Activated T-helper 2 cell treated with anti-CD3 and anti-CD28 coated beads, Interferon-gamma antibody, Interleukin-2, Interleukin-4, amounts not matched to agents 10 μg/mL and 5 μg/mL and 100 μg/mL, durations not matched to agents 14 hours and 24 hours and 36 hours (primary cell): ENCODE results near the gene ZDHHC7. TPM values are rescaled to one million over a fixed set of nuclear protein-coding genes. Genes with fewer than 3 reads are reported as not detected.

Experiments used
- DNase-seq: peaks from one replicate; pipeline ENCODE4 v3.0.0; 2021; ENCODE audit warnings: low spot score
- H3K27ac Mint-ChIP-seq: one replicate; pipeline ENCODE4 v1.8.0; 2021; ENCODE audit warnings: mixed read lengths
- H3K27me3 Mint-ChIP-seq: one replicate; pipeline ENCODE4 v1.8.0; 2021; ENCODE audit warnings: low read depth, mixed read lengths
- H3K36me3 Mint-ChIP-seq: one replicate; pipeline ENCODE4 v1.8.0; 2021; ENCODE audit warnings: low read depth, mixed read lengths
- H3K4me1 Mint-ChIP-seq: one replicate; pipeline ENCODE4 v1.8.0; 2021; ENCODE audit warnings: low read depth, mixed read lengths
- H3K4me3 Mint-ChIP-seq: one replicate; pipeline ENCODE4 v1.8.0; 2021; ENCODE audit warnings: low read depth, mild to moderate bottlenecking, moderate library complexity, mixed read lengths
- H3K9me3 Mint-ChIP-seq: one replicate; pipeline ENCODE4 v1.8.0; 2021; ENCODE audit warnings: mixed read lengths
- intact Hi-C: fragments of 100-400 bp; cut with micrococcal nuclease; formaldehyde crosslinking; loops from one replicate; pipeline ENCODE4 v1.15.1; 2023
- total RNA-seq: library from RNA; stranded (reverse); gene quantifications from 2 replicates; pipeline ENCODE4 v1.2.3, GENCODE V29; 2022

Gene ZDHHC7
- total RNA-seq, 1 donor from 2014 or later: 30.0 TPM

GRCh38 chr16:84975522-84975921 is 35.8 kb downstream of the ZDHHC7 start:
- Mint-ChIP-seq H3K4me1 (peaks cover 1% of the 10 kb centered on the region), H3K27me3 (no peaks in the 10 kb centered on the region), H3K27ac (no peak overlapping the region), H3K36me3 (peaks cover 45% of the 10 kb centered on the region), H3K9me3 (no peaks in the 10 kb centered on the region), H3K4me3 (no peak overlapping the region)
- no peak for DNase-seq
- intact Hi-C loops: no loop called here

GRCh38 chr16:84975066-84975465 is 36.3 kb downstream of the ZDHHC7 start:
- H3K4me1 Mint-ChIP-seq: peaks cover 1% of the 10 kb centered on the region
- no peak overlapping the region for H3K4me3 Mint-ChIP-seq
- no peak for DNase-seq
- no peak overlapping the region for H3K27ac Mint-ChIP-seq
- intact Hi-C loops: no loop called here
- no peaks in the 10 kb centered on the region for H3K9me3 Mint-ChIP-seq
- peaks cover 41% of the 10 kb centered on the region for H3K36me3 Mint-ChIP-seq
- no peaks in the 10 kb centered on the region for H3K27me3 Mint-ChIP-seq

- Mint-ChIP-seq H3K4me1 (peaks cover 1% of the 10 kb centered on the region), H3K27me3 (no peaks in the 10 kb centered on the region), H3K36me3 (peaks cover 32% of the 10 kb centered on the region), H3K4me3 (no peak overlapping the region), H3K9me3 (no peaks in the 10 kb centered on the region), H3K27ac (no peak overlapping the region)
- intact Hi-C loops: no loop called here
- DNase-seq: no peak
Measured at GRCh38 chr16:84973776-84974523, 37.4 kb downstream of the ZDHHC7 start.

- peaks cover 1% of the 10 kb centered on the region for H3K4me1 Mint-ChIP-seq
- H3K4me3 Mint-ChIP-seq: no peak overlapping the region
- intact Hi-C loops: no loop called here
- no peaks in the 10 kb centered on the region for H3K9me3 Mint-ChIP-seq
- H3K27ac Mint-ChIP-seq: no peak overlapping the region
- no peak for DNase-seq
- H3K27me3 Mint-ChIP-seq: no peaks in the 10 kb centered on the region
- peaks cover 30% of the 10 kb centered on the region for H3K36me3 Mint-ChIP-seq
Measured at GRCh38 chr16:84973236-84973635, 38.1 kb downstream of the ZDHHC7 start.

GRCh38 chr16:84970447-84971127 is 40.7 kb downstream of the ZDHHC7 start:
- Mint-ChIP-seq H3K4me1 (peaks cover 1% of the 10 kb centered on the region), H3K27ac (no peak overlapping the region), H3K4me3 (no peak overlapping the region), H3K27me3 (no peaks in the 10 kb centered on the region), H3K9me3 (peaks cover 6% of the 10 kb centered on the region), H3K36me3 (peaks cover 7% of the 10 kb centered on the region)
- intact Hi-C loops: loop anchor here (1.0 kb wide), 2 partner anchors 45 to 216 kb away; no protein-coding TSS in a partner anchor
- peak; percentile 68 for DNase-seq

GRCh38 chr16:84967828-84968227 is 43.5 kb downstream of the ZDHHC7 start:
- peaks cover 9% of the 10 kb centered on the region for H3K9me3 Mint-ChIP-seq
- no peak for DNase-seq
- H3K27me3 Mint-ChIP-seq: no peaks in the 10 kb centered on the region
- intact Hi-C loops: no loop called here
- H3K4me1 Mint-ChIP-seq: peaks cover 1% of the 10 kb centered on the region
- H3K36me3 Mint-ChIP-seq: no peaks in the 10 kb centered on the region
- H3K27ac Mint-ChIP-seq: no peak overlapping the region
- H3K4me3 Mint-ChIP-seq: no peak overlapping the region

GRCh38 chr16:84965428-84966415 is 45.6 kb downstream of the ZDHHC7 start:
- intact Hi-C loops: no loop called here
- Mint-ChIP-seq H3K9me3 (peaks cover 9% of the 10 kb centered on the region), H3K4me3 (no peak overlapping the region), H3K27me3 (peaks cover 2% of the 10 kb centered on the region), H3K36me3 (no peaks in the 10 kb centered on the region), H3K4me1 (peaks cover 1% of the 10 kb centered on the region), H3K27ac (no peak overlapping the region)
- DNase-seq: no peak

- no peak for DNase-seq
- H3K4me1 Mint-ChIP-seq: no peaks in the 10 kb centered on the region
- H3K36me3 Mint-ChIP-seq: no peaks in the 10 kb centered on the region
- peaks cover 2% of the 10 kb centered on the region for H3K27me3 Mint-ChIP-seq
- H3K27ac Mint-ChIP-seq: no peak overlapping the region
- H3K4me3 Mint-ChIP-seq: no peak overlapping the region
- intact Hi-C loops: no loop called here
- peaks cover 9% of the 10 kb centered on the region for H3K9me3 Mint-ChIP-seq
Measured at GRCh38 chr16:84964386-84965128, 46.8 kb downstream of the ZDHHC7 start.

GRCh38 chr16:84963066-84963465 is 48.3 kb downstream of the ZDHHC7 start:
- Mint-ChIP-seq H3K4me3 (no peak overlapping the region), H3K27me3 (peaks cover 2% of the 10 kb centered on the region), H3K36me3 (no peaks in the 10 kb centered on the region), H3K9me3 (peaks cover 9% of the 10 kb centered on the region), H3K27ac (no peak overlapping the region), H3K4me1 (no peaks in the 10 kb centered on the region)
- no peak for DNase-seq
- intact Hi-C loops: no loop called here

GRCh38 chr16:84960942-84961341 is 50.4 kb downstream of the ZDHHC7 start:
- no peak for DNase-seq
- Mint-ChIP-seq H3K9me3 (peaks cover 7% of the 10 kb centered on the region), H3K4me3 (no peak overlapping the region), H3K27me3 (peaks cover 2% of the 10 kb centered on the region), H3K27ac (no peak overlapping the region), H3K4me1 (no peaks in the 10 kb centered on the region), H3K36me3 (no peaks in the 10 kb centered on the region)
- intact Hi-C loops: no loop called here

- H3K9me3 Mint-ChIP-seq: no peaks in the 10 kb centered on the region
- H3K4me3 Mint-ChIP-seq: no peak overlapping the region
- peaks cover 2% of the 10 kb centered on the region for H3K27me3 Mint-ChIP-seq
- DNase-seq: no peak
- H3K27ac Mint-ChIP-seq: no peak overlapping the region
- H3K4me1 Mint-ChIP-seq: no peaks in the 10 kb centered on the region
- intact Hi-C loops: no loop called here
- no peaks in the 10 kb centered on the region for H3K36me3 Mint-ChIP-seq
Measured at GRCh38 chr16:84959784-84960417, 51.4 kb downstream of the ZDHHC7 start.
